Loucy (cell line): ENCODE results near the gene LMBR1.
A peak's percentile ranks its signal among the peaks of the same experiment; 100 is the strongest.

Experiments used
- H2AFZ ChIP-seq: fragments of 200-600 bp; sonication (generic); 2 replicates; pipeline ENCODE4 v1.6.0; 2016; ENCODE audit warnings: antibody characterized with exemption, mild to moderate bottlenecking, low read length, moderate library complexity
- H3F3A ChIP-seq: fragments of 200-600 bp; 2 replicates; pipeline ENCODE4 v1.6.0; 2016; ENCODE audit warnings: antibody characterized with exemption, low read depth, mild to moderate bottlenecking
- H3K27me3 ChIP-seq: fragments of 200-600 bp; sonication (generic); 2 replicates; pipeline ENCODE4 v1.6.1; 2014; ENCODE audit warnings: low read length, mild to moderate bottlenecking; ENCODE audit not compliant: insufficient read depth, poor library complexity, severe bottlenecking
- H3K36me3 ChIP-seq: fragments of 200-600 bp; sonication (generic); 2 replicates; pipeline ENCODE4 v1.6.1; 2016; ENCODE audit warnings: low read length; ENCODE audit not compliant: insufficient read depth
- H3K4me1 ChIP-seq: fragments of 200-600 bp; sonication (generic); 2 replicates; pipeline ENCODE4 v1.5.1; 2014; ENCODE audit warnings: low read length, mild to moderate bottlenecking; ENCODE audit not compliant: insufficient read depth, poor library complexity, severe bottlenecking
- H3K4me2 ChIP-seq: fragments of 200-600 bp; sonication (generic); 2 replicates; pipeline ENCODE4 v1.6.0; 2014; ENCODE audit warnings: antibody characterized with exemption, low read length, low read depth, mild to moderate bottlenecking; ENCODE audit not compliant: poor library complexity, severe bottlenecking
- H3K4me3 ChIP-seq: fragments of 200-600 bp; sonication (generic); 2 replicates; pipeline ENCODE4 v1.5.1; 2014; ENCODE audit warnings: low read length, mild to moderate bottlenecking, mixed read lengths; ENCODE audit not compliant: poor library complexity, severe bottlenecking
- H3K79me2 ChIP-seq: fragments of 200-600 bp; sonication (generic); 2 replicates; pipeline ENCODE4 v1.6.1; 2014; ENCODE audit warnings: low read length; ENCODE audit not compliant: insufficient read depth
- H3K9ac ChIP-seq: fragments of 200-600 bp; sonication (generic); 2 replicates; pipeline ENCODE4 v1.6.0; 2014; ENCODE audit warnings: mild to moderate bottlenecking, low read depth, low read length, moderate library complexity; ENCODE audit not compliant: poor library complexity, severe bottlenecking
- H3K9me2 ChIP-seq: fragments of 200-600 bp; sonication (generic); replicated peaks from 2 replicates; pipeline ENCODE4 v1.6.1; 2016; ENCODE audit warnings: low read depth, low read length, mixed read lengths
- H3K9me3 ChIP-seq: fragments of 200-600 bp; sonication (generic); 2 replicates; pipeline ENCODE4 v1.6.1; 2014; ENCODE audit warnings: mild to moderate bottlenecking, antibody characterized with exemption, low read length, low read depth; ENCODE audit not compliant: insufficient read depth
- H4K20me1 ChIP-seq: fragments of 200-600 bp; sonication (generic); 2 replicates; pipeline ENCODE4 v1.6.0; 2014; ENCODE audit warnings: antibody characterized with exemption, low read length, mild to moderate bottlenecking; ENCODE audit not compliant: insufficient read depth, poor library complexity, severe bottlenecking
- CTCF ChIP-seq: fragments of 200-600 bp; sonication (generic); conservative IDR thresholded peaks from 2 replicates; pipeline ENCODE4 v1.5.1; 2014; ENCODE audit warnings: mild to moderate bottlenecking, antibody characterized with exemption, low read length
- EZH2phosphoT487 ChIP-seq: fragments of 200-600 bp; IDR thresholded peaks from 2 replicates; pipeline ENCODE4 v1.6.1; 2018; ENCODE audit warnings: antibody characterized with exemption, mild to moderate bottlenecking, moderate library complexity, borderline replicate concordance

LMBR1 gene

GRCh38 chr7:156722043-156722826, 170.7 kb downstream of the LMBR1 start:
- Histone ChIP-seq H2AFZ (no peak overlapping the region), H3K4me3 (no peak overlapping the region), H4K20me1 (no peaks in the 10 kb centered on the region), H3K36me3 (peaks cover 28% of the 10 kb centered on the region; the same call in 1 of the 2 replicates), H3K79me2 (no peaks in the 10 kb centered on the region), H3K9me2 (no peaks in the 10 kb centered on the region), H3F3A (no peaks in the 10 kb centered on the region), H3K4me2 (no peak overlapping the region), H3K4me1 (no peaks in the 10 kb centered on the region), H3K9me3 (no peaks in the 10 kb centered on the region), H3K9ac (no peak overlapping the region), H3K27me3 (no peaks in the 10 kb centered on the region)
- TF ChIP-seq CTCF (no peak), EZH2phosphoT487 (no peak)

GRCh38 chr7:156703773-156704482, 189.1 kb downstream of the LMBR1 start:
- Histone ChIP-seq H3K9ac (peak overlapping the region; percentile 20), H2AFZ (no peak overlapping the region), H3K9me3 (peaks cover 8% of the 10 kb centered on the region; the same call in 1 of the 2 replicates), H4K20me1 (no peaks in the 10 kb centered on the region), H3K4me3 (peak overlapping the region; percentile 20), H3K4me1 (peaks cover 15% of the 10 kb centered on the region), H3K4me2 (peak overlapping the region; percentile 50), H3K27me3 (no peaks in the 10 kb centered on the region), H3K79me2 (peaks cover 5% of the 10 kb centered on the region; the same call in 1 of the 2 replicates), H3K9me2 (no peaks in the 10 kb centered on the region), H3F3A (no peaks in the 10 kb centered on the region), H3K36me3 (peaks cover 17% of the 10 kb centered on the region; the same call in 1 of the 2 replicates)
- TF ChIP-seq CTCF (no peak), EZH2phosphoT487 (no peak)

- H2AFZ ChIP-seq, result no peak overlapping the region
- H3F3A ChIP-seq, result no peaks in the 10 kb centered on the region
- TF ChIP-seq EZH2phosphoT487 (no peak), CTCF (no peak)
- no peaks in the 10 kb centered on the region for H4K20me1 ChIP-seq
- peaks cover 10% of the 10 kb centered on the region; the same call in 1 of the 2 replicates for H3K36me3 ChIP-seq
- peaks cover 2% of the 10 kb centered on the region; the same call in 1 of the 2 replicates for H3K9me3 ChIP-seq
- H3K4me3 ChIP-seq, result no peak overlapping the region
- peaks cover 5% of the 10 kb centered on the region; the same call in 1 of the 2 replicates for H3K79me2 ChIP-seq
- no peak overlapping the region for H3K4me2 ChIP-seq
- peaks cover 15% of the 10 kb centered on the region for H3K4me1 ChIP-seq
- no peaks in the 10 kb centered on the region for H3K27me3 ChIP-seq
- no peak overlapping the region for H3K9ac ChIP-seq
- H3K9me2 ChIP-seq, result no peaks in the 10 kb centered on the region
Observed at GRCh38 chr7:156703209-156703608, 189.8 kb downstream of the LMBR1 start.
